GM21447 (cell line): ENCODE data around the gene PRKCB.
"Not testable (repeated sequence)": the region's sequence is repeated elsewhere in the genome, so short reads cannot be mapped to it uniquely, and the experiment has no call there.

Experiments used
- ATAC-seq: cut with Tn5 transposase; IDR thresholded peaks from one replicate; pipeline ENCODE4 v1.9.1; 2021; ENCODE audit not compliant: unreplicated experiment

Gene PRKCB

DNA sequence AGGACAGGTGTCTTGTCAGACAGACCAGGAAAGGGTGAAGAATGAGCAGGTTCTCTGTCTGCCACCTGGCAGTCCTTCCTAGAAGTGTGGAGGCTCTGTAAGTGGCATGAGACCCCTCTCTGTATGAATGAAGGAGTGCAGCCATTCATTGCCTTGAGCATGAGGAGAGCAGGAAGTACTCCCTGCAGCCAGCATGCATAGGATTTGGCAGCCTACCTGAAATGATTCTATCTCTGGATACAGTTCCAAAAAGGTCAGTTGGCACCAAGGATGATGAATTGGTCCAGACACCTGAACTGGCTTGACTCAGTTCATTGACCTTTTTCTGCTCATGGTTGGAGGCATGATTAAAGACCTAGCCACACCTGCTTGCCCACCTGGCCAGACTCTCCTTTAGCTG, 163.0 kb downstream of the PRKCB start:
- ATAC-seq, result no peak

DNA sequence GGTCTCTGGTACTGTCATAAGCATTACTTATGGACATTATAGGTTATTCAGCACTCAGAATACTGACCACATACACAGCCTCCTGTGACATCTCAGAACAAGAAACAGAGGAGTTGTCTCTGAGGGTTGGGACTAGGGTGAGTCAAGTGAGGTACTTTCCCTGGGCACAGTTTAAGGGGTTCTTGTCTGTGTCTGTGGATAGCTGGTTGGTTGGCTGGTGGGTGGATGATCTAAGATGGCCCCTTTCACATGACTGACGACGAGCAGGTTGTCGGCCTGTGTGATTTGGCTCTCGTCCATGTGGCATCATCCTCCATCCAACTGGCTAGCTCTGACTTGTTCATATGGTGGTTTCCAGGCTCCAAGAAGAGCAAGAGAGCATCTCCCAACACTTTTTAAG, 163.9 kb downstream of the PRKCB start:
- no peak for ATAC-seq

DNA sequence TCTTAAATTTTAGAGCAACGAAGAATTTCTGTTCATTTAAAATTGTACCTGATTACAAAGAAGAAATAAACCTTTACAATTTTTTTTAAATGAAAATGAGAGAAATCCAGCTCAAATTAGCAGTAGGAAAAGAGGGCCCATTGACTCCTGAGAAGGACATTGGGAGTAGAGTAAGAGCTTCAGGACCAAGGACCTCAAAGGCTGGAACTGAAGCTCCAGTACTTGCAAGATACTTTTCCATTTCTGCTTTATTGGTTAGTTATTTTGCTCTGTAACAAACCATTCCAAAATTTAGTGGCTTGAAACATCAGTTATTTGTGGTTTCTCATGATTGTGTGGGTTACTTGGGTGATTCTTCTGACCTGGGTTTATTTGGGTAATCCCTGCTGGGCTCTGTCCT, 165.9 kb downstream of the PRKCB start:
- ATAC-seq, result no peak

DNA sequence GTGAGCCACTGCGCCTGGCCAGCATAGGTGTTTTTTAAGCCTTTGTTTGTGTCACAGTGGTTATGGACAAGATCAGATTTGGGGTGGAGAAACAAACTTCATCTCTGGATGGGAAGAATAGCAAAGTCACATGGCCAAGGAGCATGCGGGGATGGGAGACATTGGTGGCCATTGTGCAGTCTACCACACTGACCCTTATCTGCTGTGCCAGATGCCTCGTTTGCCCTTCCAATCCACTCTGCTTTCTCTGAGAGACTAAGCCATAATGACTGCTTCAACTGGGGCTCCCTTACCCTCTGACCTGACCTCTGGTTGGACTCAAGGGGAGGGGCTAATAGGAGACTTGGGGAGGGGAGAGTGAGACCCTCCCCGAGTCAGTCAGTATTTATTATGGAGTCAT, 166.8 kb downstream of the PRKCB start:
- no peak for ATAC-seq

DNA sequence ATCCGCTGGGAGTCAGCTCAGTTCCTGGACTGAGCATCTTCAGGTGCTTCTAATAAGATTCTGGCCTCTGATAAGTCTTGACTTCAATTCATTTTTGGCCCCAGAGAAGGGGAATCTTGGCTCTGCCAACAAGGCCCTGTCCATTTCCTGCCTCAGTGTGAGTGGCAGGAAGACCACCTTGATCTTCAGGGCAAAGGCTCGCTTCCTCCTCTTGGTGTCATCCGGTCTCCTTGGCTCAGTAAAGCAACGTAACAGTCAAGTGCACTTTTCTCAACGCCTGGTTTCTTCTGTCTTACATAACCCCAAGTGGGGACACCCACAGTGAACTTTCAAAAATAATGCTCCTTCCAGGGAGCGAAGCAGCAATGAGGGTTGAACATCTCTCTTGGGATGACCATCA, 169.8 kb downstream of the PRKCB start:
- no peak for ATAC-seq

DNA sequence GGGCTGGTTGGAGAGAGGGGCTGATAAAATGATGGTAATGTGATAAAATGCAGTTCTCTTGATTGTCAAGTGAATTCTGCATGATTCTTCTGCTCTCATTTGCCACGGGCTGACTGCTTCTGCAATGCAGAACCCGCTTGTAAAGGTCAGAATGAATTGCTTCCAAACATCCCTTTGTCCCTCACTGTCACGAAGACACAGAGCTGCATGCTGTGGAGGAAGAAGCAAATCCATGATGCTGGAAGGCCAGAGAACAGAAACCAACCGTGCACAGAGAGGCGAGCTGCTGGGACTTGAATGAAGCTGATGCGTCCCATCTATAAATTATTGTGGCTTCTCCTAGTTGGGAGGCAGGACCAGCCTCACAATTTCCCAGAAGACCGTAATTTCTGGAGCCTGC, 171.6 kb downstream of the PRKCB start:
- no peak for ATAC-seq

DNA sequence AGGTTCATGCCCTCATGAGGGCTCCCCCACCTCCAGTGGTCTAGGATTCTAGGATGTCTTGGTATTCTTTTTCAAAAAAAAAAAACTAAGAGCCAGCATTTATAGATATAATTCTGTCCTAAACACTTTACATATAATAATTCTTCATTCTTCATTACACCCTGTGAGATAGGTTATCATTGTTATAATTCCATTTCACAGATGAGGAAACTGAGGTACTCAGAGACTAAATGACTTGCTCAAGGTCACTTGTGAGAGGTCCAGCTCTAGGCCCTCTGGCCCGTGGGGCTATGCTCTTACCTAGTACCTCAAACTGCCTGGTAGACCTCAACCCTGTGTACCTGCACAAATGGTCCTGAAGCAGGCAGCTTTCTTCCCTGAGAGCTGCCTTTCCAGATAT, 172.2 kb downstream of the PRKCB start:
- ATAC-seq, result no peak

DNA sequence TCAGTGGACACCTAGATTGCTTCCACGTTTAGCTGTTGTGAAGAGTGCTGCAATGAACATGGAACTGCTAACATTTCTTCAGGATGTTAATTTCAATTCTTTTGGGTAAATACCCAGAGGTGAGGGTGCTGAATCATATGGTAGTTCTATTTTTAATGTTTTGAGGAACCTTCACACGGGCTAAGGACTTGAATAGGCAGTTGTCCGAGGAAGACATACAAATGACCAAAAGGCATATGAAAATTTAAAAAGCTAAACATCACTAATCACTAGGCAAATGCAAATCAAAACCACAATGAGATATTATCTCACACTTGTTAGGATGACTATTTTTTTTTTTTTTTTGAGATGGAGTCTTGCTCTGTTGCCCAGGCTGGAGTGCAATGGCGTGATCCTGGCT, 173.3 kb downstream of the PRKCB start:
- no peak for ATAC-seq

DNA sequence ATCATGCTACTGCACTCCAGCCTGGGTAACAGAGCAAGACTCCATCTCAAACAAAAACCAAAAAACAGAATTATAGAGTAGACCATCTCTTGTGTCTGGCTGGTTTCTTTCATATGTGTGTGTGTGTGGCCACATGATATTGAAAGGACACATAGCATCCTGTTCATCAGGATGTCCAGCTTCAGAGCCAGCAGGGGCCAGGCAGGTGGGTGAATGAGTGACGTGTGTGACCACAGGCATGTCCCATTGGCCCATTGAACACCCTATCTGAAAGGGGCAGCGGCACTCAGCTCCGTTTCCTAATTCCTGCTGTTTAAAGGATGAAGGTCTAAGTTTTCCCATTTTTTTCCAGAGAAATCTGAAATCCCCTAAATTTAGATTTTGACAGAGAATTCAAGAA, 174.2 kb downstream of the PRKCB start:
- no peak for ATAC-seq

DNA sequence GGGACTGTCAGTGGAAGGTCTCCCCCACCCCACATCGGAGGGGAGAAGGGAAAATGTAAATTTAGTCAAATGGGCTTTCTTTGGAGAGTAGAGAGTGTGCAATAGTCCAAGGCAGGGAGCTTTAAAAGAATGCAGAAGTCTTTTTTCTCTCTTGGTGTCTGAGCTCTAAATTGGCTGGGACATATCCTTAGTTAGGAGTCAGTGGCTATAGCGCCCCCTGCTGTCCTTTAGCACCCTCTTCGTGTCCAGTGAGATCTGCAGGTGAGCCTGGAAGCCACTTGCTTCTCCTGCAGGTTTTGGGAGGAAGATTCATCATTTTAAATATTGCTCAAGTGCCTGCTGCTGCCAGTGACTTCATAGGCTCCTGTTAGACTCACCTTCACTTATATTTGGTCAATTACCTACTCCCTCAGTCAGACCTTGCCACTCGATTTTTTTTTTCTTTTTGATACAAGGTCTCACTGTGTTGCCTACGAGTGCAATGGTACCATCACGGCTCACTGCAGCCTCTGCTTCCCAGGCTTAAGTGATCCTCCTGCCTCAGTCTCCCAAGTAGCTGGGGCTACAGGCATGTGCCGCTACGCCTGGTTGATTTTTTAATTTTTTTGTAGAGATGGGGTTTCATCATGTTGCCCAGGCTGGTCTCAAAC, 174.8 kb downstream of the PRKCB start:
- ATAC-seq, result no peak

DNA sequence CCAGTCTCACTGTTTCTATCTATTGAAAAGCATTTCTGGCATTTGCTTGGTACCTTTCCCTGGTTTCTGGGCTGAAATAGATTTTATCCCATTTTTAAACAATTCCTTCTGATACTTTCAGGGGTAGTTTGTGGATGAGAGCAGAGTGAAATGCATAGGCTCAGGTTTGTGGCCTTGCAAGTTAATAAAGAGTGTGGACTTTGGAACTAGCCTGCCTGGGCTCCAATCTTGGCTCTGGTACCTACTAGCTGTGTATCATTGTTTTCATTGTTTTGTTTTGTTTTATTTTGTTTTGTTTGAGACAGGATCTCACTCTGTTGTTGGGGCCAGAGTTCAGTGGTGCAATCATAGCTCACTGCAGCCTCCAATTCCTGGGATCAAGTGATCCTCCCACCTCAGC, 175.5 kb downstream of the PRKCB start:
- ATAC-seq, result no peak

DNA sequence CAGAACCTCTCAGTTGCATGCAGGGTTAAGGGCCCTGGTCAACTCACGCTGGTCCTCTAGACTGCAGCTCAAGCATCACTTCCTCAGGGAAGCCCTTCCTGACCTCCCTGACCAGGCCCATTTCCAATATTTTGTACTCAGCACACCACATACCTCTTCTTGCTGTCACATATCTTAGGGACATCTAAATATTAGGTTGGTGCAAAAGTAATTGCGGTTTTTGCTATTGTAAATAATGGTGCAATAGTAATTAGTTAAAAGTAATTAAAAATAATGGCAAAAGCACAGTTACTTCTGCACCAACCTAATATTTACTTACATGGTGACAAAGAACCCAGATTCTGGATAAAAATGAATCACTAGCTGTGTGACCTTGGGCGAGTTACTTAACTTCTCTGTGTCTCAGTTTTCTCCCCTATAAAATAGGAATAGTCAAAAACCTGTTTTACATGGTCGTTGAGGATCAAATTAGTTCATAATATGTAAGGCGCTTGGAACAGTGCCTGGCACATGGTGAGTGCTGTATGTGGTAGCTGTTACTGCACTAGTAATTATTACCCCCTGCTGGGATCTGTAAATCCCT, 177.4 kb downstream of the PRKCB start:
- no peak for ATAC-seq

DNA sequence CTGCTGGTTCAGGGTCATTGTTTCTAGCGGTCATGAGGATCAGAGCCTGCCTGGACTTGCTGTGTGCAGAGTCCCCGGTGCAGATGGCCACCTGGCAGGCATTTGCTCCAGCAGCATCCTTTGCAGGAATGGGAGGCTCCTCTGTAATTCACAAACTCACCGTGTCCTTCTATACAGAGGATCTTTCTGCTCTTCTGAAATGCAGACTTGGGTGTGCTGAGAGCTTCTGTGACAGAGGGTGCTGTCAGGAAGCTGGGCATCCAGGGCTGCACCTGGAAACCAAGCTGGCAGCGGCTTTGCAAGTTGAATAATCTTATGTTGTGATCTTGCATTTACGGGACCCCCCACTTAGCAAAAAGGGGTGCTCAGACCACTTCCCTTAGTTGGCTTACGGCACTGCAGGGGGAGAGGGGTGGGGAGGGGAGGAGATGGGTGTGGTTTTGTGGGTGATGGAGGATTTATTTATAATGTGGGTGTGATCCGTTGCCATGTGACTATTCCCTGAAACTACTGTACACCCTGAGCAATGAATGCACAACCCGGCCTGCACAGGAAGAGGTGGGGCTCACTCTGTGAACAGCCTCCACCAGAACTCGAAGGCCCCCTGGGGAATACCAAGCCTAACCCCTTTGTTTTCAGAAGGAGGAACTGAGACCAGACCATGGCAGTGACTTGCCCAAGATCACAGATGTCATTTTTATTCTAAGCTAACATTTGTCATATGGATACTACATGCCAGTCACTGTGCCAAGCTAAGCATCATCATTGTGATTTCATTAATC, 178.3 kb downstream of the PRKCB start:
- ATAC-seq, result peak; percentile 90

DNA sequence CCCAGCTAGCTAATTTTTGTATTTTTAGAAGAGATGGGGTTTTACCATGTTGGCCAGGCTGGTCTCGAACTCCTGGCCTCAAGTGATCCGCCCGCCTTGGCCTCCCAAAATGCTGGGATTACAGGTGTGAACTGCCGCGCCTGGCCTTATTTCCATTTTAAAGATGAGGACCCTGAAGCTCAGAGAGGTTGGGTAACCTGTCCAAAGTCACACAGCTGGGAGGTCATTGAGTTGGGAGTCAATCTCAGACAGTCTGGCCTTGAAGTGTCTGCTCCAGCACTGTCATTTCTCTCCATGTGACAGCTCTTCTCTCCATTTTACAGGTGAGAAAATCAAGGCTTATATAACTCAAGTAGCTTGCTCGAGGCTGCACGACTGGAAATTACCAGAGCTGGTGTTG, 179.2 kb downstream of the PRKCB start:
- not testable (repeated sequence) for ATAC-seq

DNA sequence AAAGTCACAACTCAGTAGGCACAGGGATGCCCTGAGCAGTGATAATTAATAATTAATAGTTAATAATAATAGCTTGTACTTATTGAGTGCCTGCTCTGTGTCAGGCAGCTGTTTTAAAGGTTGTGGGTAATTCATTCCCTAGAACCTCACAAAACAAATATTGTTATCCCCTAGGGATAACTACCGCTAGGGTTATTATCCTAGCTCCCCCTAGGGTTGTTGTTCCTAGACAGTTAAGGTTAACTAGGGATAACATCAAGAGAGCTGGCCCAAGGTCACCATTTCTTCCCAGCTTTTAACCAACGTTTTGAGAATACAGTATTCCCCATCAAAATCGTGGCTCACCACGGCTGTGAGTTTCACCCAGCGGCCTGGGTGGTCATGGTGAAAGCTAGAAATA, 180.1 kb downstream of the PRKCB start:
- ATAC-seq, result no peak

DNA sequence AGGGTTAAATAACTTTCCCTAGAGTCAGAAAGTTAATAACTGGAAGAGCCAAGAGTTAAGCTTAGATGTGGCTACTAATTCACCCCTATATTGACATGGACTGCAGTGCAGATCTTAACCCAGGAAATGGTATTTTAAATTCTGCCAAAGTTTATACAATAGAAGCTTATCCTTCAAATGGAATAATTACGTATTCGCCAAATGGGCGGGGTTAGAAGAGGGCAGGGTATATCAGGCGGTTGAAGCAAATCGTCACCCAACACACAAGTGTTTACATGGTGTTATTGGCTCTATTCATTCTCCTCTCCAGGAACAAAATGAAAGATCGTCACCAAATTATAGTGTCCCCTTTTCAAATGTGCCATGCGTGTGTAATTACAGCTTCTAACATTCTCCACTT, 182.7 kb downstream of the PRKCB start:
- no peak for ATAC-seq

DNA sequence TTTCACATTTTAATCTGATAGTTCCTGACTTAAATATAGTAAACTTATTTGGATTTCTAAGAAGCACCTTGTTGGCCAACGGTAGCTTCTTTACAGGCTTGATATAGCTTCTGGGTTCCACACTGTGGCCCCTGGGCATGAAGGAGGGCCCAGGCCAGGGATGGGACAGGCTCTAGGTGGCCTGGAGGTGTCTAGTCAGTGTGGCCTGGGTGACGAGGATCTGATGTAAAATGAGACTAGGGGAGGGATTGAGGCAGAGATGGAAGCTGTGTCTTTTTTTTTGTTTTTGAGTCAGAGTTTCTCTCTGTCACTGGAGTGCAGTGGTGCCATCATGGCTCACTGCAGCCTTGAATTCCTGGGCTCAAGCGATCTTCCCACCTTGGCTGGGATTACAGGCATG, 187.0 kb downstream of the PRKCB start:
- no peak for ATAC-seq

DNA sequence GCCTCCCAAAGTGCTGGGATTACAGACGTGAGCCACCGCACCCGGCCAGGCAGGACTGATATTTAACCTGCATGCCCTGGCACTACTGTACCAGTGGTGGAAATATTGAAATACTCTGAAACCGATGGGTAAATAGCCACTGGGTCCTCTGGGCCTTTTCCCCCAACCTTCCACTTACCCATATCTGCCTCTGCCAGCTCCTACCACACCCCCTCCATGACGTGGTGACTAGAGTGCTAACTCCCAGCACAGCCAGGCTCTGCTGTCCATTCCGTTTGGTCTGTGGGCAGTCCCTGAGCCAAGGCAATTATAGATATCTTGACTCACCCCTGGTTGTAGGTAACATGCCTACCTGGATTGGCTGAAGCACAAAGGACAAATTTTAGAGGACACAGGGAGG, 187.8 kb downstream of the PRKCB start:
- no peak for ATAC-seq

DNA sequence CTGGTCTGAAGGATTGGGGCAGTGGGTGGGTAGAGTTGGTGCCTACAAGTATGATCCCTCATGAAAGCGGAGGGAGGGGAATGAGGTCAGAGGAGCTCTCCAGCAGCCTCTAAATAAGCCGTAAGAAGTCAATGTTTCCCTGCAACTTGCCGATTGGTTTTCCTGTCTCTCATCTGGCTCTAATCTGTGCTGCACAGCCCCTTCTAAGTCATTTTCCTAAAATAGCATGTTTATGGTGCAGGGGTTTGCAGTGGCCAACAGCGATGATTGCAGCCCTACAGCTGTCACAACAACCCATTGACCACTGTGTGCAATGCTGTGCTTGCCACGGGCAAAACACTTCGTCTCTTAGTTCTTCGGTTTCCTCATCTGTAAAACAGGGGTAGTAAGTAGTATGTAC, 189.2 kb downstream of the PRKCB start:
- no peak for ATAC-seq

DNA sequence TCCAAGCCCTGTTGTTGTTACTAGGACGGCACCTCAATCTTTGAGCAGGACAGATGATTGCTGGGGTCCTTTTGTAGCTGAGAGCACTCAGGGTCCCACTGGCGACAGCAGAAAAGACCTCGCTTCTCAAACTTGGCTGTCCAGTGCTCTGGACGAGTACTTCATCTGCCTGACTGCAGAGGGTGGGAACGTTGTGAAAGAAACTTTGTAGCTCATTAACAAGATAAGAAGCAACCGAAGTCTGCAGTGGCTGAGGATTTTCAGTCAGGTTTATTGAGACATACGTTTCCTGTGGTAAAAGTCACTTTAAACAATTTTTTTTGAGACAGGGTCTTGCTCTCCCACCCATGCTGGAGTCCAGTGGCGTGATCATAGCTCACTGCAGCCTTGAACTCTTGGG, 191.7 kb downstream of the PRKCB start:
- ATAC-seq, result no peak

DNA sequence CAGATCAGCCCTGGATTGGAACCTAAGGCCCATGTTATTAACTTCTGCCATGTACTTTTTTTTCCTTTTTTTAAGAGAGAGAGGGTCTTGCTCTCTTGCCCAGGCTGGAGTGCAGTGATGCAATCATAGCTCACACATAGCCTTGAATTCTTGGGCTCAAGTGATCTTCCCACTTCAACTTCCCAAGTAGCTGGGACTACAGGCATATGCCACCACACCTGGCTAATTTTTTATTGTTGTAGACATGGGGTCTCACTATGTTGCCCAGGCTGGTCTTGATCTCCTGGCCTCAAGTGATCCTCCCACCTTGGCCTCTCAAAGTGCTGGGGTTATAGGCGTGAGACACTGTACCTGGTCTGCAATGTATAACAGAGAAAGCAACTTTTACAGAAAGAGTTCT, 194.1 kb downstream of the PRKCB start:
- not testable (repeated sequence) for ATAC-seq

DNA sequence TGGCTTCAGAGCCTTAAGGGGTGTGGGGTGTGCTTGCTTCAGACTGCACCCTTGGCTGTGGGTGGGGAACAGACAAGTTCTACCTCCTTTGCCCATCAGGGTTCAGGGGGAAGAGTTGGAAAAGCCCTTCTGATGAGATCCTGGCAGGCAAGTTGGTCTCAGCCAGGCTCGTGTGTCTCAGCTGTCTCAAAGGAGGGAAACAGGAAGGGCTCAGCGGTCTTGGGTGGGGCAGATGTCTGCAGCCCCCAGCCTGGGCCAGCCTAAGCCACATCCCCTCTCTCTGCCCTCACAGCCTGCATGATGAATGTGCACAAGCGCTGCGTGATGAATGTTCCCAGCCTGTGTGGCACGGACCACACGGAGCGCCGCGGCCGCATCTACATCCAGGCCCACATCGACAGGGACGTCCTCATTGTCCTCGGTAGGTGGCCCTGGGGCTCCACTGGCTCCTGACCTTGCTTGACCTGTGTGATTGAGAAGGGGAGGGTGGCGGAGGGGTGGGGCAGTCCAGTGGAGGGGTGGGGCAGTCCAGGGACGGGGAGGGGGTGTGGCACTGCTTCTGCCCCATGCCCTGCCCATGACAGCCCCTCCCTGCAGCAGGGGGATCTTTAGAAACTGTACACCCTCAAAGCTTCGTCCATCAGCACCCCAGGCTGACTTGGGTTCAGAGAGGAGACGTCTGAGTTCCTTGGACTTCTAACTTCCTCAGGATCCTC, 199.5 kb downstream of the PRKCB start:
- ATAC-seq, result no peak
